Progenitor cell of endocrine pancreas (in vitro differentiated cells): Measurements from ENCODE around the gene TAS2R3. TPM values are rescaled to one million over a fixed set of nuclear protein-coding genes. Genes with fewer than 3 reads are reported as not detected.

Experiments
- DNase-seq: peaks from one replicate; pipeline ENCODE4 v3.0.0; 2021; ENCODE audit warnings: low spot score; ENCODE audit not compliant: unreplicated experiment
- H3K27ac Mint-ChIP-seq: 2 replicates; pipeline ENCODE4 v1.8.0; 2021; ENCODE audit warnings: mild to moderate bottlenecking, moderate library complexity, mixed read lengths
- H3K27me3 Mint-ChIP-seq: 2 replicates; pipeline ENCODE4 v1.8.0; 2021; ENCODE audit warnings: mixed read lengths
- H3K36me3 Mint-ChIP-seq: 2 replicates; pipeline ENCODE4 v1.8.0; 2022; ENCODE audit warnings: mixed read lengths; ENCODE audit not compliant: insufficient read depth
- H3K4me1 Mint-ChIP-seq: 2 replicates; pipeline ENCODE4 v1.8.0; 2021; ENCODE audit warnings: low read depth, mixed read lengths
- H3K4me3 Mint-ChIP-seq: 2 replicates; pipeline ENCODE4 v1.8.0; 2021; ENCODE audit warnings: low read depth, mild to moderate bottlenecking, moderate library complexity, mixed read lengths
- H3K9me3 Mint-ChIP-seq: 2 replicates; pipeline ENCODE4 v1.8.0; 2021; ENCODE audit warnings: low read depth, mixed read lengths
- total RNA-seq: library from RNA; stranded (reverse); gene quantifications from 2 replicates; pipeline ENCODE4 v1.2.1, GENCODE V29; 2021
- TF ChIP-seq, protein P1 (sequence below): fragments of 200-600 bp; sonication (generic); IDR thresholded peaks from one replicate; pipeline ENCODE4 v1.5.0; 2021; ENCODE audit warnings: antibody characterized with exemption, mild to moderate bottlenecking; ENCODE audit not compliant: unreplicated experiment

Gene TAS2R3
- total RNA-seq, 1 donor from 2014 or later: 3.1 TPM

DNA sequence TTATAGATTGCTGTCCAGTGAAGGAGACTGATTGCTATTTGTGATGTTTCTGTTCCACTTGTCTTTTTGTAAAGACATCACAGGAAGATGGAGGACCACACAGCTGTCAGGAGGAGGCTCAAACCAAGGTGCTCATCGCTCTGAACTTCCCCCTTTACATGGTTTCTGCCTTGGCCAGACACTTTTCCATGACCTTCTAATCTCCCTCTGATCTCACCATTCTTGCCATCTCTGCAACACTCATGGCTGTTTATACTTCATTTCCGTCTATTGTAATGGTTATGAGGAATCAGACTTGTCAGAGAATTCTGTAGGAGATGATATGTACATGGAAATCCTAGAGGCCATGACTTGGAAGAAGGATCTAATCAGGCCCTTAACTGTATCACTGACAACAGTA lies 24.4 kb downstream of the TAS2R3 start:
- H3K9me3 Mint-ChIP-seq: no peaks in the 10 kb centered on the region
- no peak for DNase-seq
- H3K27ac Mint-ChIP-seq: no peak overlapping the region
- H3K4me1 Mint-ChIP-seq: no peaks in the 10 kb centered on the region
- H3K4me3 Mint-ChIP-seq: no peak overlapping the region
- H3K36me3 Mint-ChIP-seq: peaks cover 8% of the 10 kb centered on the region
- TF ChIP-seq, protein P1, sequence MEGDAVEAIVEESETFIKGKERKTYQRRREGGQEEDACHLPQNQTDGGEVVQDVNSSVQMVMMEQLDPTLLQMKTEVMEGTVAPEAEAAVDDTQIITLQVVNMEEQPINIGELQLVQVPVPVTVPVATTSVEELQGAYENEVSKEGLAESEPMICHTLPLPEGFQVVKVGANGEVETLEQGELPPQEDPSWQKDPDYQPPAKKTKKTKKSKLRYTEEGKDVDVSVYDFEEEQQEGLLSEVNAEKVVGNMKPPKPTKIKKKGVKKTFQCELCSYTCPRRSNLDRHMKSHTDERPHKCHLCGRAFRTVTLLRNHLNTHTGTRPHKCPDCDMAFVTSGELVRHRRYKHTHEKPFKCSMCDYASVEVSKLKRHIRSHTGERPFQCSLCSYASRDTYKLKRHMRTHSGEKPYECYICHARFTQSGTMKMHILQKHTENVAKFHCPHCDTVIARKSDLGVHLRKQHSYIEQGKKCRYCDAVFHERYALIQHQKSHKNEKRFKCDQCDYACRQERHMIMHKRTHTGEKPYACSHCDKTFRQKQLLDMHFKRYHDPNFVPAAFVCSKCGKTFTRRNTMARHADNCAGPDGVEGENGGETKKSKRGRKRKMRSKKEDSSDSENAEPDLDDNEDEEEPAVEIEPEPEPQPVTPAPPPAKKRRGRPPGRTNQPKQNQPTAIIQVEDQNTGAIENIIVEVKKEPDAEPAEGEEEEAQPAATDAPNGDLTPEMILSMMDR: no peak
- H3K27me3 Mint-ChIP-seq: no peaks in the 10 kb centered on the region

- Mint-ChIP-seq H3K36me3 (peaks cover 8% of the 10 kb centered on the region), H3K27me3 (no peaks in the 10 kb centered on the region), H3K4me1 (peaks cover 7% of the 10 kb centered on the region), H3K4me3 (no peak within 1 kb of the TSS), H3K9me3 (no peaks in the 10 kb centered on the region), H3K27ac (no peak within 1 kb of the TSS)
- no peak for DNase-seq
- TF ChIP-seq, protein P1: no peak
Measured at GRCh38 chr7:141789917-141790316, 26.0 kb downstream of the TAS2R3 start, which contains the start of gene TAS2R5. TAS2R5 (plus strand) TSS chr7:141790217; CDS start chr7:141790362, 145 bp downstream.

DNA sequence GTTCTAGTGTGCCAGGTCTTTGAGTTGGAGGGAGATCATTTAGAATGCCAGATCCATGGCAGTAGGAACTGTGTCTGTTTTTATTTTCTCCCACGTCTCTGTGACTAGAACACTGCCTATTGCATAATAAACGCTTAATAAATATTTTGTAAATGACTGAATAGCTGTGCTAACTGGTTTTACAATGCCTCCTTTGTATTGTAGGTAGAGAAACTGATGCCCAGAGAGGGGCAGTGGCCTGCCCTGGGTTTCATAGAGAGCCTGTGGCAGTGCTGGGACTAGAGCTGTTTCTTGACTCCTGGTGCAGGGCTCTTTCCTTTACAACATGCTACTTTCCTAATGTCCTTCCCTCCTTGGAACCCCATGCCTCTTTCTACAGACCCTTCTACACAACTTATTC lies 28.6 kb downstream of the TAS2R3 start:
- H3K9me3 Mint-ChIP-seq: no peaks in the 10 kb centered on the region
- H3K27ac Mint-ChIP-seq: no peak overlapping the region
- peaks cover 8% of the 10 kb centered on the region for H3K36me3 Mint-ChIP-seq
- H3K4me1 Mint-ChIP-seq: peaks cover 9% of the 10 kb centered on the region
- H3K27me3 Mint-ChIP-seq: no peaks in the 10 kb centered on the region
- DNase-seq: no peak
- H3K4me3 Mint-ChIP-seq: no peak overlapping the region
- TF ChIP-seq, protein P1: no peak

Other genes starting within 250 kb of the TAS2R3 start
- gene AGK, start 212.7 kb upstream of the TAS2R3 start, total RNA-seq: 25.6 and 30.0 TPM in 2 replicates
- gene DENND11, start 61.9 kb upstream of the TAS2R3 start, total RNA-seq: 52.3 and 52.8 TPM in 2 replicates
- gene WEE2, start 55.7 kb upstream of the TAS2R3 start, total RNA-seq: 0.16 and 0.36 TPM in 2 replicates
- 129 and 132 TPM in 2 replicates for gene SSBP1, start 25.7 kb upstream of the TAS2R3 start, total RNA-seq
- gene TAS2R4, start 12.6 kb downstream of the TAS2R3 start, total RNA-seq: 2.4 and 3.7 TPM in 2 replicates
- gene TAS2R5, start 26.1 kb downstream of the TAS2R3 start, total RNA-seq: 5.0 and 6.4 TPM in 2 replicates
- not detected in 2 replicates for gene PRSS37, start 77.4 kb downstream of the TAS2R3 start, total RNA-seq
- 0.31 TPM in 1 of 2 replicates, not detected in the other for gene OR9A4, start 152.3 kb downstream of the TAS2R3 start, total RNA-seq
- gene CLEC5A, start 182.9 kb downstream of the TAS2R3 start, total RNA-seq: not detected in 2 replicates
- not detected in 2 replicates for gene TAS2R38, start 209.7 kb downstream of the TAS2R3 start, total RNA-seq
- gene MGAM, start 231.8 kb downstream of the TAS2R3 start, total RNA-seq: 2.0 and 2.5 TPM in 2 replicates